ENCODE data around the gene TENT4A.

TENT4A gene

DNA sequence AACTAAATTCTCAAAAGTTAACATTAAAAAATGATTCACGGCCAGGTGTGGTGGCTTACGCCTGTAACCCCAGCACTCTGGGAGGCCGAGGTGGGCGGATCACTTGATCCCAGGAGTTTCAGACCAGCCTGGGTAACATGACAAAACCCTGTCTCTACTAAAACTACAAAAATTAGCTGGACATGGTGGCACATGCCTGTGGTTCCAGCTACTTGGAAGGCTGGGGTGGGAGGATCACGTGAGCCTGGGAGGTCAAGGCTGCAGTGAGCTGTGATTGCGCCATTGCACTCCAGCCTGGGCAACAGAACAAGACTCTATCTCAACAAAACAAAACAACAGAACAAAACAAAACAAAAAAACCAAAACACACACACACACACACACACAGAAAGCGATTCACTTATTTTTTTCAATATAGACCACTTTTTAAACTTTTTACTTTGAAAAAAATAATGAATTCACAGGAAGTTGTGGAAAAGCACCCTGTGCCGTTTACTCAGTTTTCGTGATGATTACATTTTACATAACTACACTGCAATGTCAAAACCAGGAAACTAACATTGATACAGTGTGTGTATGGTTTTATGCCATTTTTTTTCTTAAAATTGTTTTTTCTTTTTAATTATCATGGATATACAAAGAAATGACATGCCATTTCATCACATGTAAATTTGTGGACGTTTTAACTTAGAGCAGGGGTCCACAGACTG lies 73.7 kb downstream of the TENT4A start:
- TF ChIP-seq SNAI2 (CRISPR knock-in tag; IDR thresholded peaks at IDR 0.05) = no peak
- no peak for TF ChIP-seq OSR1 (CRISPR knock-in tag; IDR thresholded peaks at IDR 0.05)
- no peak for TF ChIP-seq ARNTL (CRISPR knock-in tag; IDR thresholded peaks at IDR 0.05; ENCODE audit: borderline replicate concordance, low read depth)
- TF ChIP-seq, protein P1, sequence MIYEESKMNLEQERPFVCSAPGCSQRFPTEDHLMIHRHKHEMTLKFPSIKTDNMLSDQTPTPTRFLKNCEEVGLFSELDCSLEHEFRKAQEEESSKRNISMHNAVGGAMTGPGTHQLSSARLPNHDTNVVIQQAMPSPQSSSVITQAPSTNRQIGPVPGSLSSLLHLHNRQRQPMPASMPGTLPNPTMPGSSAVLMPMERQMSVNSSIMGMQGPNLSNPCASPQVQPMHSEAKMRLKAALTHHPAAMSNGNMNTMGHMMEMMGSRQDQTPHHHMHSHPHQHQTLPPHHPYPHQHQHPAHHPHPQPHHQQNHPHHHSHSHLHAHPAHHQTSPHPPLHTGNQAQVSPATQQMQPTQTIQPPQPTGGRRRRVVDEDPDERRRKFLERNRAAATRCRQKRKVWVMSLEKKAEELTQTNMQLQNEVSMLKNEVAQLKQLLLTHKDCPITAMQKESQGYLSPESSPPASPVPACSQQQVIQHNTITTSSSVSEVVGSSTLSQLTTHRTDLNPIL (CRISPR knock-in tag; IDR thresholded peaks at IDR 0.05; ENCODE audit: low read depth) = no peak
- no peak for TF ChIP-seq ZNF70 (CRISPR knock-in tag; IDR thresholded peaks at IDR 0.05)
- no peak for ATAC-seq

DNA sequence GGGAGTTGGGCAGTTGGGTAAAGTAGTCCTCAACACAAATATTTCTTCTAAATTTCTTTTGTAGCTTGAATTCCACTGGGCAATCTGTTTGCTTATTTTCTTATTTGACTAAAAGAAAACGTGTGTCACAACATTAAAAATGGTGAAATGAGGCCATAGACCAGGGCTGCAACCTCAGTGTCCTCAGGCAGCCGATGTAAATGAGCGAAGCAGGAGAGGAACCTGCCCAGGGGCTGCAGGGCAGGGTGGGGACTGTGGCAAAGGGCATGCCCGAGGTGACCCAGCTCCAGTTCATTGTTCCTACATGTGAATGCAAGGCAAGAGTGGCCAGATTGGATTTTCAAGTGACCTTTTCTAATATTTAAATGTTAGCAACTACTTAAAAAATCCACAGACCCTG lies 74.7 kb downstream of the TENT4A start:
- no peak for ATAC-seq
- TF ChIP-seq, protein P1 (CRISPR knock-in tag; IDR thresholded peaks at IDR 0.05; ENCODE audit: low read depth) = no peak
- no peak for TF ChIP-seq RARB (CRISPR knock-in tag; IDR thresholded peaks at IDR 0.05)
- no peak for TF ChIP-seq ZNF565 (CRISPR knock-in tag; conservative IDR thresholded peaks at IDR 0.05; ENCODE audit: low read depth)
- TF ChIP-seq SNAI2 (CRISPR knock-in tag; IDR thresholded peaks at IDR 0.05) = no peak
- no peak for TF ChIP-seq PPARA (CRISPR knock-in tag; IDR thresholded peaks at IDR 0.05; ENCODE audit: borderline replicate concordance)

DNA sequence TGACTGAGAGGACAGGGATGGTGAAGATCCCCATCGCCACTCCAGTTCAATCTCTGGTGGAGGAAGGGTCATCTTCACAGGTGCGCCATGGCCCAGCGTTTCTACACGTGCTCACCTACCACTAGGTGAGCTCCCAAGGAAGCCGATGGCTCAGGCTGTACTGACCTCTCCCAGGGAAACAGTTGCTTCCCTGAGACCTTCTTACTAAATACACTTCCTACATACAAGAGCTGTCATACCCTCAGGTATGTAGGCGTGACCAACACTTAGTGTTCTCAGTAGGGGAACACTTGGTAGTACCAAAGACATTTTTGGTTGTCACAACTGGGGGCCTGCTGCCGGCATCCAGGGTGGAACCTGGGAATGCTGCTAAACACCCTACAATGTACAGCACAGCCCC lies 75.2 kb downstream of the TENT4A start:
- TF ChIP-seq RARB (CRISPR knock-in tag; IDR thresholded peaks at IDR 0.05) = no peak
- TF ChIP-seq, protein P2, sequence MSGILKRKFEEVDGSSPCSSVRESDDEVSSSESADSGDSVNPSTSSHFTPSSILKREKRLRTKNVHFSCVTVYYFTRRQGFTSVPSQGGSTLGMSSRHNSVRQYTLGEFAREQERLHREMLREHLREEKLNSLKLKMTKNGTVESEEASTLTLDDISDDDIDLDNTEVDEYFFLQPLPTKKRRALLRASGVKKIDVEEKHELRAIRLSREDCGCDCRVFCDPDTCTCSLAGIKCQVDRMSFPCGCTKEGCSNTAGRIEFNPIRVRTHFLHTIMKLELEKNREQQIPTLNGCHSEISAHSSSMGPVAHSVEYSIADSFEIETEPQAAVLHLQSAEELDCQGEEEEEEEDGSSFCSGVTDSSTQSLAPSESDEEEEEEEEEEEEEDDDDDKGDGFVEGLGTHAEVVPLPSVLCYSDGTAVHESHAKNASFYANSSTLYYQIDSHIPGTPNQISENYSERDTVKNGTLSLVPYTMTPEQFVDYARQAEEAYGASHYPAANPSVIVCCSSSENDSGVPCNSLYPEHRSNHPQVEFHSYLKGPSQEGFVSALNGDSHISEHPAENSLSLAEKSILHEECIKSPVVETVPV (CRISPR knock-in tag; IDR thresholded peaks at IDR 0.05) = no peak
- TF ChIP-seq, protein P1 (CRISPR knock-in tag; IDR thresholded peaks at IDR 0.05; ENCODE audit: low read depth) = no peak
- TF ChIP-seq ZNF565 (CRISPR knock-in tag; conservative IDR thresholded peaks at IDR 0.05; ENCODE audit: low read depth) = no peak
- no peak for TF ChIP-seq ARNTL (CRISPR knock-in tag; IDR thresholded peaks at IDR 0.05; ENCODE audit: borderline replicate concordance, low read depth)
- TF ChIP-seq ZFP30 (CRISPR knock-in tag; IDR thresholded peaks at IDR 0.05) = no peak
- TF ChIP-seq, protein P3, sequence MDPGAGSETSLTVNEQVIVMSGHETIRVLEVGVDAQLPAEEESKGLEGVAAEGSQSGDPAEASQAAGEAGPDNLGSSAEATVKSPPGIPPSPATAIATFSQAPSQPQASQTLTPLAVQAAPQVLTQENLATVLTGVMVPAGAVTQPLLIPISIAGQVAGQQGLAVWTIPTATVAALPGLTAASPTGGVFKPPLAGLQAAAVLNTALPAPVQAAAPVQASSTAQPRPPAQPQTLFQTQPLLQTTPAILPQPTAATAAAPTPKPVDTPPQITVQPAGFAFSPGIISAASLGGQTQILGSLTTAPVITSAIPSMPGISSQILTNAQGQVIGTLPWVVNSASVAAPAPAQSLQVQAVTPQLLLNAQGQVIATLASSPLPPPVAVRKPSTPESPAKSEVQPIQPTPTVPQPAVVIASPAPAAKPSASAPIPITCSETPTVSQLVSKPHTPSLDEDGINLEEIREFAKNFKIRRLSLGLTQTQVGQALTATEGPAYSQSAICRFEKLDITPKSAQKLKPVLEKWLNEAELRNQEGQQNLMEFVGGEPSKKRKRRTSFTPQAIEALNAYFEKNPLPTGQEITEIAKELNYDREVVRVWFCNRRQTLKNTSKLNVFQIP (CRISPR knock-in tag; IDR thresholded peaks at IDR 0.05; ENCODE audit: borderline replicate concordance, low read depth) = no peak
- TF ChIP-seq BACH2 (CRISPR knock-in tag; IDR thresholded peaks at IDR 0.05; ENCODE audit: borderline replicate concordance) = no peak
- TF ChIP-seq, protein P4, sequence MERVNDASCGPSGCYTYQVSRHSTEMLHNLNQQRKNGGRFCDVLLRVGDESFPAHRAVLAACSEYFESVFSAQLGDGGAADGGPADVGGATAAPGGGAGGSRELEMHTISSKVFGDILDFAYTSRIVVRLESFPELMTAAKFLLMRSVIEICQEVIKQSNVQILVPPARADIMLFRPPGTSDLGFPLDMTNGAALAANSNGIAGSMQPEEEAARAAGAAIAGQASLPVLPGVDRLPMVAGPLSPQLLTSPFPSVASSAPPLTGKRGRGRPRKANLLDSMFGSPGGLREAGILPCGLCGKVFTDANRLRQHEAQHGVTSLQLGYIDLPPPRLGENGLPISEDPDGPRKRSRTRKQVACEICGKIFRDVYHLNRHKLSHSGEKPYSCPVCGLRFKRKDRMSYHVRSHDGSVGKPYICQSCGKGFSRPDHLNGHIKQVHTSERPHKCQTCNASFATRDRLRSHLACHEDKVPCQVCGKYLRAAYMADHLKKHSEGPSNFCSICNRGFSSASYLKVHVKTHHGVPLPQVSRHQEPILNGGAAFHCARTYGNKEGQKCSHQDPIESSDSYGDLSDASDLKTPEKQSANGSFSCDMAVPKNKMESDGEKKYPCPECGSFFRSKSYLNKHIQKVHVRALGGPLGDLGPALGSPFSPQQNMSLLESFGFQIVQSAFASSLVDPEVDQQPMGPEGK (CRISPR knock-in tag; IDR thresholded peaks at IDR 0.05; ENCODE audit: borderline replicate concordance) = no peak
- no peak for TF ChIP-seq CSDC2 (CRISPR knock-in tag; IDR thresholded peaks at IDR 0.05)
- no peak for TF ChIP-seq PPARA (CRISPR knock-in tag; IDR thresholded peaks at IDR 0.05; ENCODE audit: borderline replicate concordance)
- no peak for TF ChIP-seq TOX (CRISPR knock-in tag; IDR thresholded peaks at IDR 0.05; ENCODE audit: borderline replicate concordance)
- no peak for TF ChIP-seq TCF4 (CRISPR knock-in tag; IDR thresholded peaks at IDR 0.05; ENCODE audit: borderline replicate concordance)
- no peak for TF ChIP-seq OSR1 (CRISPR knock-in tag; IDR thresholded peaks at IDR 0.05)
- TF ChIP-seq ISL1 (CRISPR knock-in tag; IDR thresholded peaks at IDR 0.05) = no peak
- no peak for TF ChIP-seq ZFP3 (CRISPR knock-in tag; IDR thresholded peaks at IDR 0.05)
- no peak for TF ChIP-seq ZC3H10 (CRISPR knock-in tag; IDR thresholded peaks at IDR 0.05)
- no peak for TF ChIP-seq ZNF70 (CRISPR knock-in tag; IDR thresholded peaks at IDR 0.05)

More for the DNA sequence above, 75.2 kb downstream of the TENT4A start:
- ATAC-seq = no peak
